HCT116 (cell line): ENCODE measurements around the gene ZNF746. TPM values are rescaled to one million over a fixed set of nuclear protein-coding genes. Genes with fewer than 3 reads are reported as not detected.

Source experiments
- ATAC-seq: fragments of 200-7000 bp; cut with Tn5 transposase; 2 replicates; pipeline ENCODE4 v1.9.1; 2020; ENCODE audit warnings: mild to moderate bottlenecking, moderate library complexity
- BruUV-seq: library from RNA; stranded (reverse); fragments of 400-500 nt; replicated peaks from 2 replicates; lab custom pipeline; 2021; lab: Mats Ljungman, UMichigan
- CTCF ChIA-PET: fragments of 300-600 bp; sonication (Branson Sonifier 250); formaldehyde crosslinking; loops from one replicate; lab custom pipeline; 2021; ENCODE audit warnings: antibody characterized with exemption; lab: Charles Lee
- POLR2A ChIA-PET: fragments of 300-600, 350-600 bp; sonication (Branson Sonifier 250); formaldehyde crosslinking; loops from one replicate; lab custom pipeline; 2021; ENCODE audit warnings: antibody characterized with exemption; lab: Charles Lee
- RAD21 ChIA-PET, 2 experiments: fragments of 300-600 bp; sonication (Branson Sonifier 250); formaldehyde crosslinking; loops; one replicate each; lab custom pipeline; 2023; ENCODE audit warnings: low total read pairs in 2 of 2; ENCODE audit not compliant: uncharacterized antibody in 2 of 2, unreplicated experiment in 2 of 2, low non-redundant PET in 1 of 2; lab: Charles Lee
- DNase-seq: peaks from one replicate; pipeline ENCODE4 v3.0.0-alpha.2; 2010; ENCODE audit warnings: low read depth, low spot score
- H2AFZ ChIP-seq: fragments of 200-600 bp; shearing (Covaris generic), sonication (generic); 2 replicates; pipeline ENCODE4 v1.6.1; 2017; ENCODE audit warnings: low read depth, mixed run types, mixed read lengths, antibody characterized with exemption, low read length; ENCODE audit not compliant: poor library complexity, severe bottlenecking
- H3K27ac ChIP-seq: 2 replicates; pipeline ENCODE4 v1.5.1; 2012; ENCODE audit warnings: low read depth, low read length
- H3K27me3 ChIP-seq: fragments of 200-600 bp; sonication (generic); 2 replicates; pipeline ENCODE4 v1.6.1; 2016; ENCODE audit warnings: mixed run types, low read length, mixed read lengths; ENCODE audit not compliant: insufficient read depth
- H3K36me3 ChIP-seq, 2 experiments: fragments of 200-500 bp in 1 of 2; fragments of 200-600 bp in 1 of 2; sonication (Bioruptor generic) in 1 of 2; sonication (generic) in 1 of 2; 2 replicates each; pipeline versions ENCODE4 v1.5.1 to v1.6.1; 2014 to 2016; ENCODE audit warnings: low read length in 2 of 2, inconsistent platforms in 1 of 2, mixed read lengths in 1 of 2, mixed run types in 1 of 2; ENCODE audit not compliant: insufficient read depth in 2 of 2, control insufficient read depth in 1 of 2
- H3K4me1 ChIP-seq, 2 experiments: fragments of 200-600 bp in 1 of 2; sonication (generic) in 1 of 2; 2 replicates each; pipeline versions ENCODE4 v1.5.1 to v1.6.1; 2012 to 2017; ENCODE audit warnings: low read length in 2 of 2, inconsistent platforms in 1 of 2, mild to moderate bottlenecking in 1 of 2, mixed read lengths in 1 of 2, mixed run types in 1 of 2, moderate library complexity in 1 of 2; ENCODE audit not compliant: insufficient read depth in 2 of 2, control insufficient read depth in 1 of 2
- H3K4me2 ChIP-seq: fragments of 200-600 bp; sonication (generic); 2 replicates; pipeline ENCODE4 v1.6.1; 2017; ENCODE audit warnings: mixed run types, low read length, mixed read lengths
- H3K4me3 ChIP-seq, 2 experiments: fragments of 200-600 bp in 1 of 2; sonication (generic) in 1 of 2; replicated peaks in 1 of 2; 2 replicates each; pipeline ENCODE4 v1.5.1; 2011 to 2016; ENCODE audit warnings: low read length in 2 of 2, control low read depth in 1 of 2, low read depth in 1 of 2, mild to moderate bottlenecking in 1 of 2, mixed read lengths in 1 of 2, mixed run types in 1 of 2
- H3K79me2 ChIP-seq: fragments of 200-600 bp; sonication (generic); 2 replicates; pipeline ENCODE4 v1.6.1; 2017; ENCODE audit warnings: mild to moderate bottlenecking, mixed run types, low read length, moderate library complexity, mixed read lengths; ENCODE audit not compliant: insufficient read depth
- H3K9ac ChIP-seq: fragments of 200-600 bp; sonication (generic); 2 replicates; pipeline ENCODE4 v1.6.1; 2016; ENCODE audit warnings: low read length, mixed read lengths
- H3K9me2 ChIP-seq: fragments of 200-600 bp; sonication (generic), shearing (Covaris generic); 2 replicates; pipeline ENCODE4 v1.6.1; 2017; ENCODE audit warnings: mixed run types, mild to moderate bottlenecking, moderate library complexity; ENCODE audit not compliant: insufficient read depth
- H3K9me3 ChIP-seq, 2 experiments: fragments of 200-500 bp in 1 of 2; fragments of 200-600 bp in 1 of 2; sonication (Bioruptor generic) in 1 of 2; sonication (generic) in 1 of 2; 2 replicates each; pipeline ENCODE4 v1.6.1; 2014 to 2017; ENCODE audit warnings: low read length in 2 of 2, mixed read lengths in 2 of 2, inconsistent platforms in 1 of 2, low read depth in 1 of 2, mild to moderate bottlenecking in 1 of 2, mixed run types in 1 of 2, moderate library complexity in 1 of 2; ENCODE audit not compliant: control insufficient read depth in 1 of 2, insufficient read depth in 1 of 2
- H4K20me1 ChIP-seq: fragments of 200-600 bp; sonication (generic), shearing (Covaris generic); 2 replicates; pipeline ENCODE4 v1.6.1; 2017; ENCODE audit warnings: mixed run types, mild to moderate bottlenecking, moderate library complexity; ENCODE audit not compliant: insufficient read depth
- CBX3 ChIP-seq: IDR thresholded peaks from 2 replicates; pipeline ENCODE4 v1.6.1; 2012; ENCODE audit warnings: low read depth
- CEBPB ChIP-seq: IDR thresholded peaks from 2 replicates; pipeline ENCODE4 v1.6.1; 2012; ENCODE audit warnings: low read depth
- EGR1 ChIP-seq: IDR thresholded peaks from 2 replicates; pipeline ENCODE4 v1.6.1; 2012; ENCODE audit warnings: low read depth
- ELF1 ChIP-seq: IDR thresholded peaks from 2 replicates; pipeline ENCODE4 v1.6.1; 2012; ENCODE audit warnings: low read depth, borderline replicate concordance
- JUND ChIP-seq: IDR thresholded peaks from 2 replicates; pipeline ENCODE4 v1.6.1; 2012
- POLR2AphosphoS5 ChIP-seq: IDR thresholded peaks from 2 replicates; pipeline ENCODE4 v1.6.1; 2011; ENCODE audit warnings: mild to moderate bottlenecking, low read depth, low read length, moderate library complexity
- SP1 ChIP-seq: IDR thresholded peaks from 2 replicates; pipeline ENCODE4 v1.6.1; 2012; ENCODE audit warnings: low read depth
- TCF7L2 ChIP-seq: IDR thresholded peaks from 2 replicates; pipeline ENCODE4 v1.7.0; 2011; ENCODE audit warnings: borderline replicate concordance, inconsistent platforms; ENCODE audit not compliant: insufficient read depth, insufficient read length; ENCODE audit errors: extremely low read depth
- ZNF274 ChIP-seq: fragments of 200-500 bp; sonication (Bioruptor generic); IDR thresholded peaks from 2 replicates; pipeline ENCODE4 v1.6.1; 2014; ENCODE audit warnings: mild to moderate bottlenecking, low read depth, low read length, inconsistent platforms
- intact Hi-C: fragments of 100-400 bp; cut with micrococcal nuclease; formaldehyde crosslinking; loops from 2 replicates; pipeline ENCODE4 v1.10.0; 2022
- total RNA-seq: library from RNA; stranded (reverse); gene quantifications from one replicate; pipeline ENCODE4 v1.2.1, GENCODE V29; 2021; ENCODE audit not compliant: unreplicated experiment

ZNF746 gene
- total RNA-seq, 1 experiment from 2014 or later: 18.7 TPM

DNA sequence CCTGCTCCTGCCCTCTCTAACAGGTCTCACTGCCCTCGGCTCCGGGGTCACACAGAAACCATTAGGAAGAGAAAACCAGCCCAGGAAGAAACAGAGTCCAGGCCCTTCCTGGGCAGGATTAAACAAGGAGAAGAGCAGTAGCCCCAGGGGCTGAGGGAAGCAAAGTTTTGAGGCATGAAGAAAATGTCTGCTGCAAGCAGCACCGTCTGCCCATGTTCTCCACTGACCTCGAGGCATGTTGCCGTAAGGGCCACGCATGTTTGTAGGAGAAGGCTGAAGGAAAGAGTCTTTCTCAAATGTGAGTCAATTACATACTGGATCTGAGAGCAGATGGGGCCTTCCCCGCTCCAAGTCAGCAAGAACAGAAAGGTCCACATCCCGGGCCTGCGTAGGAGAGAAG, 4.2 kb downstream of the ZNF746 start:
- H3K4me1 ChIP-seq: peaks cover 8 to 20% of the 10 kb centered on the region in 2 experiments
- TF ChIP-seq TCF7L2 (no peak), SP1 (no peak), CBX3 (no peak)
- H3K9ac ChIP-seq: no peak overlapping the region
- H4K20me1 ChIP-seq: 0 out of 2 replicates have a peak, but pooled peaks cover 2% of the 10 kb centered on the region
- H3K9me2 ChIP-seq: no peaks in the 10 kb centered on the region
- ChIA-PET RAD21 (no interaction called here), CTCF (no interaction called here), POLR2A (no interaction called here)
- no peaks in the 10 kb centered on the region for H3K27me3 ChIP-seq
- H3K9me3 ChIP-seq: no peaks in the 10 kb centered on the region
- peaks cover 30% of the 10 kb centered on the region for H3K79me2 ChIP-seq
- H3K4me3 ChIP-seq: no peak overlapping the region
- no peak overlapping the region for H2AFZ ChIP-seq
- no peak overlapping the region for H3K4me2 ChIP-seq
- peaks cover 15 to 21% of the 10 kb centered on the region in 2 experiments for H3K36me3 ChIP-seq
- DNase-seq: no peak
- no peak overlapping the region for H3K27ac ChIP-seq
- intact Hi-C loops: no loop called here
- ATAC-seq: no peak
- no TSS peak for BruUV-seq

DNA sequence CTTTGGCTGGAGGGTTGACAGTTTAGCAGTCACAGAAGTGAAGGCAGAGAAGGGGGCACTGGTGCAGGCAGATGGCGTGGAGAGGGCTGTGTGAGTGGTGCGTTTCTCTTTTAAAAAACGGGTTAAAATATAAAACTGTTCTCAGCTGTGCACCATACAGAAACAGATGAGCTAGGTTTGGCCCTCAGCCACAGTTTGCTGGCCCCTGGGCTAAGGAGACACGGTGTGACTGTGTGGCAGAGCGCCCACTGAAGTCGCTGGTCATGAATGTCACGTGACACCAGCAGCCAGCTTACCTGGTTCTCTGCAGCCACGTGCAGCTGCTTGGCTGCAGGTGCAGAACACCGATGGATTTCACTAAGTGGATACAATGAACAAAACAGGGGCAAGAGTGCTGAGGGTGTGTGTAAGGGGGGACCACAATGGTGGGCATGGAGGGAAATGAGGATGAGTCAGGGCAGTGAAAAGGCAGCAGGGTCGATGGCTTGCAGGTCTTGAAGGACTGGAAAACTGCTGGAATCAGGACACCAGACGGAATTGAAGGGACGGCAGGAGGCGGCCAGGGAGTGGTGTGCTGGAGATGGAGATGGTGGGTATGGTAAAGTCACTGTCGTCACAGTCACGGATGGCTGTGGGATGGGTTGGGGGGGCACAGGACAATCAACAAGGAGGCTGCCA, 7.4 kb downstream of the ZNF746 start:
- peaks cover 34 to 42% of the 10 kb centered on the region in 2 experiments for H3K36me3 ChIP-seq
- ATAC-seq: no peak
- intact Hi-C loops: no loop called here

More for the DNA sequence above, 7.4 kb downstream of the ZNF746 start:
- Histone ChIP-seq H3K9me3 (no peaks in the 10 kb centered on the region), H3K4me1 (peaks cover 0 to 4% of the 10 kb centered on the region in 2 experiments; a peak in 1 of 4 replicates), H3K4me2 (no peak overlapping the region), H2AFZ (no peak overlapping the region), H3K4me3 (no peak overlapping the region), H3K9ac (no peak overlapping the region), H3K27me3 (no peaks in the 10 kb centered on the region), H4K20me1 (0 out of 2 replicates have a peak, but pooled peaks cover 7% of the 10 kb centered on the region), H3K27ac (no peak overlapping the region), H3K9me2 (no peaks in the 10 kb centered on the region), H3K79me2 (peaks cover 26% of the 10 kb centered on the region)
- no peak for TF ChIP-seq POLR2AphosphoS5
- TF ChIP-seq EGR1: no peak
- no peak for TF ChIP-seq ZNF274
- no peak for TF ChIP-seq ELF1
- TF ChIP-seq JUND: no peak
- TF ChIP-seq CEBPB: no peak
- BruUV-seq: no TSS peak
- POLR2A ChIA-PET: no interaction called here
- DNase-seq: no peak
- CTCF ChIA-PET: no interaction called here
- RAD21 ChIA-PET: no interaction called here
